Ecto neural progenitor cell (in vitro differentiated cells): ENCODE results near the gene PAPPA.

Experiments
- DNase-seq: peaks from one replicate; pipeline ENCODE4 v3.0.0-alpha.2; 2018; ENCODE audit warnings: low spot score

The PAPPA gene

DNA sequence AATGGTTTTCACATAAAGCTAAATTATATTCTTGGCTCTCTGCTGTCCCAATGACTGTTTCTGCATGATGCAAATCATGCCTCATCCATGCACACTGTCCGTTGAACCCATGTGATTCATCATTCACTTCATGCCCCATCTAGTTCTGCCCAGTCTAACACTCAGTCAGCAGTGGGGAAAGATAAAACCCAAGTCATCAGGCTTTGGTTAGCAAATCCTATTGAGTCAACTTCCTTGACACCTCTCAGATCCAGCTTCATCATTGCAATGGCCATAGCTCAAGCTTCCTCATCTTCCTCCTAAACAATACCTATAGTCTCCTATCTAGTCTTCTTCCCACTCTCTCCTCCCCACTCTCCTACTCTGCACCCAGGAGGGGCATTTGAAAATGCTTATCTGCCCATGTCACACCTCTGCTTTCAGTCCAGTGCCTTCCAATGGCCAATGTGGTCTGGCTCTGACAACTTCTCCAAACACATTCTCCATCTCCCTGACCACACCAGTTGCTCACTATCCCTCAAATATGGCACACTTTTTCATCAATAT lies 267.5 kb downstream of the PAPPA start:
- DNase-seq, result no peak

DNA sequence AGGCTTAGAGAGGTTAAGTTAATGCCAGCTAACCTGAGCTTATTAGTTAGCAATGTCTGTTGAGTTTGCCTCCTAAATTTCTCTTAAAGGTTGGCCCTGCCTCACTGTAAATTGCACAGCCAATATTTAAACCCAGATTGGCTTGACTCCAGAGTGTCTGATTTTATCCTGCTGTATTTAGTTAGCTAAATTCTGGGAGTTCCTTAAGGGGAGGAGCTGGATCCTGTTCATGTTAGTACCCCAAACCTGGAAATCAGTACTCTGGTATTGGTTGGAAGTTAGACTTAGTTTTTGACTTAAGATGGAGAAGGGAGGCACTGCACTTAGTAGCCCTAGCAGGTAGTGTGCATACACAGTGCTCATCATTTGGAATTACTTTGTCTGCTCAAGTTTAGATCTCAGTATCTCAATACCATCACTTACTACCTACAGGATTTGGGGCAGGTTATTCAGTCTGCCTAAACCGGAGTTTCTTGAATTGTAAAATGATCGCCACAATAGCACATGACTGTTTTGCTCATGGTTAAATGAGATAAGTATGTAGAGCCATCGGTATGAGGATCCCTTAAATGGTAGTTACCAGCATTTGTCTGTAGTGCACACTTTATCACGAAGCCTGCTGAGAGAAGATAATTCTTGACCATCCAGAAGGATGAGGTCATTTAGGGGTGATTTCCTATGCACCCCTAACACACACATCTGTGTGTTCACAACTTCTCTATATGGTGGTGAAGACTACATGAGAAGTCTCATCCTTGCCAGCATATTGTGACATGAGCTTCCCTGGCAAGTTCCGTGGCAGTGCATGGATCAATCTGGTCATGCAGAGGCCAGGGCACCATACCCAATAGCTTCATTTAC lies 268.8 kb downstream of the PAPPA start:
- no peak for DNase-seq

DNA sequence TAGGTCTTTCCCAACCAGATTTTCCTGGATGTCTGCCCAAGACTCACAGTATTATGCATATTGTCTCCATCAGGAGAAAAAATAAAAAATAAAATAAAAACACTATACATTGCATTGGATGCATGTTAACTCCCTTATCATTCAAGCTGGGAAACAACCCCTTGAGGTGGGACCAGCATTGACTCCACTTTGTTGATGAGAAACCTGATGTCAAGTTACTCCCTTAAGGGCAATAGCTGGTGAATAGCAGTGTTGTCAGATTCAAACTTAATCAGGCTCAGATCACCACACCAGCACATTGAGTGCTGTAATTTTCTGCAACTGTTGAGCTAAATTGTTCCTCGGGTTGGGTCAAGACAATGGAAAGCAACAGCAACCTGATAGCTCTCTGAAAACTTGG lies 269.6 kb downstream of the PAPPA start:
- no peak for DNase-seq

DNA sequence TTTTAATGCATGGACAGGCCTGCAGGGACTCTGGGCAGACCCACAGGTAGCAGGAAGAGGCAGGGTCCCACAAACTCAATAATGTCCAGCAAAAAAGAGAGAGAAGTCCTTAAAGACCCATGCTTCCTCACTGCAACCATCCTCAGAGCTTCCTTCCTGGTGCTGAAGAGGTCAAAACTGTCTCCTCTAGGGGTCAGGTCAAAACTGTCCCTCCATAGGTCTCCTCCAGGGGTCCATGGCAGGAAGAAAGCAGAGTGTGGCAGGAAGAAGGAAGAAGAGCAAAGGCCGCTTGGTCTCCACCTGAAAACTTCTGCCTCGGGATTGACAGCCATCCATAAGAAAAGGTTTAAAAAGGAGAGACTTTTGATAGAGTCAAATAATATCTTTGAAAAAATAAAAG lies 271.7 kb downstream of the PAPPA start:
- no peak for DNase-seq

DNA sequence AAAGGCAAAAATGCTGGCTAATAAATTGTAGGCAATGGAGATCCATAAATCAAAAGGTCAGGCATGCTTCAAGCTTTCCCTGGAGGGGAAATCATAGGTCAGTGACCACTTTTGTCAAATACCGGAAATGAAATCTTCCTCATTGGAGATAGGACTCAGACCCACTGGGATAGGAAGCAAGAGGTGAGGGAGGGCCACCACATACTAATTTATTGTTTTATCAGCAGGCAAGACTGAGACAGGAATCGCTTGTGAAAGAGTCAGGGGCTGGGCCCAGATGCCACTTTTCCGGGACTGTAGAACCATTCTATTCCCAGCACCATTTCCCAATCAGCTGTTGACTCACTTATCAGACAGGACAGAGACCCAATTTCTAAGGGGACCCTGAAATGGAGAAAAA lies 277.3 kb downstream of the PAPPA start:
- DNase-seq, result no peak

DNA sequence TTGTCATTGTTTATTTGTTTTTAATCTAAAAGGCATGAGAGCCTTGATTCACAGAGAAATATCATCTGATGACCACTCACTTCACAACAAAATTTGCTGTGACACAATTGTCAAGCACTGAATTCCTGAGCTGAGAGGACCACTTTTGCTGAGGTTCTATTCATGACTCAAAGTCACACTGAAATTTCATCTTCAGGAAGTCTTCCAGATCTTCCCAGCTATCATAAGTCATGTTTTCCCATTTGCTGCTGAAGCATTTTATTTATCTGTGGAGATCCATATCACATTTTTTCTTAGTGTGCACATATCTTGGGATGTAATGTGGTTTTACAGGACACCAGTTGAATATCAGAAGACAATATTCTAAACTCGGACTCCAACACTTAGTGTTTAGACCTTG lies 278.5 kb downstream of the PAPPA start:
- DNase-seq, result no peak

DNA sequence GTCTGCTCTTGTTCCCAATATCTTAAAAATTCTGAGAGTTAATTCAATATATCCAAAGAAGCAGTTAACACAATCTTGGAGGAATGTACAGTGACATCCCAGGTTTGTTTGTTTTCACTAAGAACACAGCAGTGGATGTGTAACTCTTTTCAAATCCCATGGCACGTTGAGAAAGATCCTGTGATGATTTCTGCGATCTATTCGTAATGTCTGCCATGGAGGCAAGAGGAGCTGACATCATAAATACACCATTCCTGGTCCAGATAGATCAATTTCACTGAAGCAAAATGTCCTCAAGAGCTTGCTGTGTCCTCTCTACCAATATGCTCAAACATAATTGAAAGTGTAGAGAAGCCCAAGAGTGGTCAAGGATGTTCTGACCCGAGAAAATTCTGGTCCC lies 280.7 kb downstream of the PAPPA start:
- DNase-seq, result no peak

DNA sequence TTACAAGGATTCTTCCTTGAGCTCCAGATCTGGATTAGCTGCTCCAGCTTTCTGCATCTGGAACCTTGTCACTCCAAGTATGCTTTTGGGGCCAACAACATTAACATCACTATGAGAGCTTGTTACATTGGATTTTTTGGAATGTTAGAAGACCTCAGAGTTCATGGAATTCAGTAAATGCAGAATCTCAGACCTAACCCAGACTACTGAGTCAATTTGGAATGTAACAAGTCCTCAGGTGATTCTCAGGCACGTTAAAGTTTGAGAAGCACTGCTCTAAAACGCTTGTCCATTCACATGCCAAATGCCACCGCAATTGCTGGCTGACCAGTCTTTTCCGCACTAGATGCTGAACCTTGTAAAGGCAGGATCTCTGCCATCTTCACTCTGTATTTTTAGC lies 282.1 kb downstream of the PAPPA start:
- no peak for DNase-seq

DNA sequence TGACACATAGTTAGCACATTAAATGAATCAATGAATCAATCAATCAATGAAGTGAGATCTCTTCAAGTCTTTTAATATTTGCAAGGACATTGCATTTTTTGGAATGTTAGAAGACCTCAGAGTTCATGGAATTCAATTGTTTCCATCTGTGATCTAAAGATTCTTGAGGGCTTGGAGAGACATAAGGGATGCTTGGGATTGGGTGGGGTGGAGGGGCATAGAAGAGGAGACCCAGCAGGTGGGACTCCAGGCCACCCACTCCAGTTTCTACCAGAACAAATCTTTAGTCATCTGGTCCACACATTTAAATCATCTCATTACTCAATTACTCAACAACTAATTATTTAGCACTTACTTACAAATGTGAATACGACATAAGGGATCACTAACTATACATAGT lies 282.5 kb downstream of the PAPPA start:
- DNase-seq, result no peak

DNA sequence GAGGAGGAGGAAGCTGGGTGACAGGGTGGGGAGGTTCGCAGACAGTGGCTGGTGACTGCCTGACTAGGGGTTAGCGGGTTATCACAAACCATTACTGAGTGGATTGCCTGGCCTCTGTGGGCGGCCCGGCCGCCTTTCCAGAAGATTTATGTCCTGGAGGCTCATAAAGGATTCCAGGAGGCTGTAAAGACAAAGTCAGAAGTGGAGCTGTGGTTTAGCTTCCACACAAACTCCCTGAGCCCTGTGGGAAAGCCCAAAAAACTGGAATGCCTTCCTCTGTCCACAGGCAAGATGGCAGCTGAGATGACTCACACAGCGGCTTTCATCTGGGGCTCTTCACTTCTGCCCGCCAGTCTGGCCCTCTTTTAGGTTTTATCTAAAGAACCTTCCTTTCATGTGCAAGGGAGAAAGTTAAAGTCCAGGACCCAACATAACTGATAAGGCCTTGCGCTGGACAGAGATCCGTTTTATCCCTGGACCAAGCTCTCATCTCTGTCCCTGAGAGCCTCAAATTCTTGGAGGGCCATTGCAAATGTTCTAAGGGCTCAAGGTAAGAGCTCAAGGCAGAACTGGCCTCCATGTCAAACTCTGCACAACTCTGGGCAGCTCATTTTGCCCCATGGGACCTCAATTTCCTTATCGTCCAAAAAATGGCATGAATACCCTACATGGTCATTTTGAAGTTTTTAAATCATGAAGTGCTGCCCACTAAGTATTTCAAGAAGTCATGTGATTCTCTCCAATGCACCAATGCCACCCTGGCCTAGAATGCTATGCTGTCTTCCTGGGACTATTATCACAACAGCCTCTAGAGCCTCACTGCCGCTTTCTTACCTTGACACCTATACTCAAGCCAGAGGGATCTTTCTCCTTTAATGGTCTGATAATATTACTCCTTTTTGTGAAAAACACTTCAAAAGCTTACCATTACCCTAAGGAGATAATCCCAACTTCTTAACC lies 284.1 kb downstream of the PAPPA start:
- DNase-seq, result no peak

DNA sequence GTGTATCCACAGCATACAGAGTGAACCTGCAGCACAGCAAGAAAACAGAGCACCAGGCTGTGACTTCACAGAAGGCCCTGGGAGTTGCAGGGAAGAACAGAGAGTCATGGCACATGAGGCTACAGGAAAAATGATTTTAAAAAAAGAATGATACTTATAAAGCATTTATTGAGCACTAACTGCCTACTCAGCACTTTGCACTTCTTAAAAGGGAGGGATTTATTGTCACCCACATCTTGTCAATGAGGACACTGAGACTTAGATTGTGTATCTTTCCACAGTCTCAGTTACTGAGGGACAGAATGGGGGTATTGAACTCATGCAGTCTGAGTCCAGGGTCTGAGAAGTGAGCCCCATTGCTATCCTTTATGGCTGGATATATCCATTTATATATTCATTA lies 288.9 kb downstream of the PAPPA start:
- DNase-seq, result no peak

DNA sequence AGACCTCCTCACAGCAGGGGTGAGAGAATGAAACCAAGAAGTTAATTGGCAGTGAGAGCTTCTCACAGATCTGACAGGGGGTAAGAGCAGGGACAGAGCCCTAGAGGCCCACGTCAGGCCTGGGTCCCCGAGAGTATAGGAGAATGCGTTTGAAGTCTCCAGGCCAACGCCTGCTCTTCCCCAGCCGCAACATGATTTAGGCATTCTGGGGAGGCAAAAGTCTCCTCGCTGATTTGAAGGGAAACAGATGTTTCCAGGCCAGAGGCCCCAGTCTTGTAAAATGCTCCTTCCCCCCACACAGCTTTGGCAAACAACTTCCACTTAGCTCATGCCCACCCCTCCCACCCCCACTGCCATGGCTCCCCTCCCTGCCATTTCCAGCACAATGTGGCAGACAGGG lies 294.3 kb downstream of the PAPPA start:
- DNase-seq, result no peak

DNA sequence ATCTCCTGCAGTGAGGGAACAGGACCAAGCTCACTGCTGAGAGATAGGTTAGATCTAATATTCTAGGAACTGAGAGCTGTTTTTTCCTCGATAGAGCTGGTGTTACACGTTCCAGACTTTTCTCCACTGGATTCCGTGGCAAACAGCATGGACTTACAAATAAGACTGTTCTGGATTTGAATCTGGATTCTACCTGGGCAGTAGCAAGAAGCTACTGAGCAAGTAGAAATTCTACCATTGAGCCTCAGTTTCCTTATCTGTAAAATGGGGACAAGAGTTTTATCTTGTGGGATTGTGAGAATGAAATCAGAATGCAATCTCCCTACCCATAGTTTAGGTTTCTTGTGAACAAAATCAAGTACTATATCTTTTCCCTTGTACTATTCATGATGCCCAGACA lies 294.8 kb downstream of the PAPPA start:
- DNase-seq, result no peak

DNA sequence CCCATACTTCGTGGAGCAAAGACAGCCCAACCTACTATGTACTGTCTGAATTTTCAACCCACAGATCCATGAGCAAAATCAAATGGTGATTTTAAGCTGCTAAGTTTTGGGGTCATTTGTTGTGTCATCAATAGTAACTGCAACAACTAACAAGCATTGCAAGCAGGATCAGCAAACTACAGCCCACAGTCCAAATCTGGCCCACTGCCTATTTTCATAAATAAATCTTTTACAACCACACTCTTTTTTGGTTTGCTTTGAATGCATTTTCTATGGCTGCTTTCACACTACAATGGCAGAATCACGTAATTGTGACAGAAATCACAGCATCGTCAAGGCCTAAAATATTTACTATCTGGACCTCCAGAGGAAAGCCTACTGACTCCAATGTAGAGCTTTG lies 296.4 kb downstream of the PAPPA start:
- no peak for DNase-seq

DNA sequence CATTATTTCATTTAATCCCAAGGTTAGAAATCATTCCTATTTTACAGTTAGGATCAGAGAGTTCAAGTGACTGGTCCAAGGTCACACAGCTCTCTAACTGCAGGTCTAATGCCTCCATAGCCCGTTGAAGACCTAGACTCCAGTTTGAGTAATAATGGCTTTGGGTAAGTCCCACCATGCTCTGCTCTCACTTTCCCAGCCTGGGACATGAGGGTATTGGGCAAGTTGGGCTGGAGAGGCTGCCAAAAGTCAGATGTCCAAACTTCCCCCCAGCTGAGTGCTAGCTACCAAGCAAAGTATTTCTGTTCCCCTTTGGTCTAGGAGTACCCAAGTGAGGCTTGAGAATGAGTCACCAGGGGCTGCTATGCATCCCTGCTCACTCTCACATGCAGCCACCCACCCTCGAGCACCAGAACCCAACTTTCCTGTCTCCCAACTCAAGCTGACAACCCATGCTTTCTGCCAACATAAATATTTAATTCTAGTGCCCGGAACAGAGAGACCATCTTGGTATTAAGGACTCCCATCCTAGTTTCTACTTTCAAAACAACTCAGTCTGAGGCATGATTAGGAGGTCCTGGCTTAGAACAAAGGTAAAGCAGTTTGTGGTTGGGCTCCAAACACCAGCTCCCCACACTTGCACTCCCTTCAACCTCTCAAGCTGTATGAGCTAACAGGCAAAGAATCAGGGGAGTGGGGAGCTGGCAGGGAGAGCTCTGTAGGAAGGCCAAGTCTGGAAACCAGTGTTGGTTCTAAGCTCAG lies 297.0 kb downstream of the PAPPA start:
- DNase-seq, result no peak

DNA sequence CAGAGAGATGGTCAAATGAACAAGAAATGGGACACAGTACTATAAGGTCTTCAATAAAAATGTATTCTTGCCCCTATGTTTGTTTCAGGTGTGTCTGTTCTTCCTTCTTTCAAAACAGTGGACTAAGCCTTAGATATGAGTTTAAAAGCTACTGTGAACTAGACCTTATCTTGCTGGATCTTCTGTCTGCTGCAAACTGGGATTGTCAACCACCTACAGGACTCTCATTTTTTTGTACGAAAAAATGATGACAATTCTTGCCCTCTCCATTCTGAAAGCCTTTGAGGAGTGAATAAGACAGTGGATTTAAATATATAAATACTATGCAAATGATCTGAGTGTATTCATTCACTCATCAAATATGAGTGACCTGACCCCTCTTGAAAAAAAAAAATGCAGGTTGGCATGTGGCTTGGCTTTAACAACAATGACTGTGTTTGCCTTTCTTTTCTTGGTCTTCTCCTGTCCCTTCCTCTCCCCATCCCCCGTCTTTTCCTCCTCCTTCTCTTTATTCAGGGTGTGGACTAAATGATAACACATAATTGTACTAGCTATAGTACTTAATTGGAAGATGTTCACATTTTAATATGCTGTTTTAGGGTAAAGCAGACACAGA lies 298.0 kb downstream of the PAPPA start:
- no peak for DNase-seq
